GM19438 (cell line): ENCODE data around the gene PRAMEF13.
"Not testable (repeated sequence)": the region's sequence is repeated elsewhere in the genome, so short reads cannot be mapped to it uniquely, and the experiment has no call there.

ENCODE experiments used
- ATAC-seq: cut with Tn5 transposase; IDR thresholded peaks from one replicate; pipeline ENCODE4 v1.9.1; 2021; ENCODE audit warnings: low read depth; ENCODE audit not compliant: unreplicated experiment

The PRAMEF13 gene

GRCh38 chr1:13171548-13171947 is 29.7 kb downstream of the PRAMEF13 start, which contains the start of gene PRAMEF9:
PRAMEF9 (plus strand) TSS chr1:13171848; CDS start chr1:13175281, 3,433 bp downstream.
- ATAC-seq = not testable (repeated sequence)

- ATAC-seq = not testable (repeated sequence)
These were observed 35.7 kb downstream of the PRAMEF13 start, which contains the start of gene HNRNPCL4 for GRCh38 chr1:13165531-13165930. HNRNPCL4 (minus strand) TSS chr1:13165631; CDS start chr1:13165467, 164 bp downstream.

- ATAC-seq = not testable (repeated sequence)
These were observed 45.3 kb downstream of the PRAMEF13 start, which contains the start of gene PRAMEF26 for GRCh38 chr1:13155909-13156308. PRAMEF26 (minus strand) TSS chr1:13156009; CDS start chr1:13153095, 2,914 bp downstream.
